HG02588 (cell line): ENCODE results near the gene TCF7.

Experiments used
- ATAC-seq: cut with Tn5 transposase; IDR thresholded peaks from one replicate; pipeline ENCODE4 v1.9.1; 2021; ENCODE audit warnings: mild to moderate bottlenecking, moderate library complexity; ENCODE audit not compliant: unreplicated experiment

TCF7 gene

DNA sequence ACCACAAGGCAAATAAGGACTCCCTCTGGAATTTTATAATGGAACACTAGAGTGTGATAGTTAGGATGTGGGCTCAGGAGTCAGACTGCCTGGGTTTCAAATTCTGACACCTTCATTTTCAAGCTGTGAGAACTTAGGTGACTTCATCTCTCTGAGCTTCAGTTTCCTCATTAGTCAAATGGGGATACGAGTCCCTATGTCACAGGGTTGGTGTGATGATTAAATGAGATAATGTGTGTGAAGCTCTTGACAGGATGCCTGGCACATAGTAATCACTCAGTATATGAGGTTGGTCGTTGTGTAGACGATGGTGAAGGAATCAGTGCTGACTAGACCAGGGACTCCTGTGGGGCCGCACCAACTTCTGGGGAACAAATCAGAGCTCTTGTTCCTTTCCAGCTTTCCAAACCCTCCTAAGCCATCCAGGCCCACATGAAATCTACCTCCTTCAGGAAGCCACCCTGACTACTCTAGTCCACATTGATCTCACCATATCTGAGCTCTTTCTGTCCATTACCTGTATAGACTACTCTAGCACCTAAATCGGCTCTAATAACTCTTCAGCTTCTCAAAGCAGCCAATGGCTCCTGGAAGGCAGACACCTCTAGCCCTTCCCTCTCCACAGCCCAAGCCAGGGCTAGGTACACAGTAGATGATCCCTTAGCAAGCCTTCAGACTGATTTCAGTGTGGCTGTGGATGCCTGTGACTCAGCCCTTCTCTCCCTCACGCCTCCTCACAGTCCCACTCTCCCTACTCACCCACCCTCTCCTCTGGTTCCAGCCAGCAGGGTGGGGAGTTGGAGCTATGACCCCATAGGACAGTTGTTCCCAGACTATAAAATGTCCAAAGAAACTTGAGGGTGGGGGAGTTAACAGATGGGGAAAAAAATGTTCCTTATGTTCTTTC is 2.5 kb upstream of the TCF7 start:
- ATAC-seq, result no peak

DNA sequence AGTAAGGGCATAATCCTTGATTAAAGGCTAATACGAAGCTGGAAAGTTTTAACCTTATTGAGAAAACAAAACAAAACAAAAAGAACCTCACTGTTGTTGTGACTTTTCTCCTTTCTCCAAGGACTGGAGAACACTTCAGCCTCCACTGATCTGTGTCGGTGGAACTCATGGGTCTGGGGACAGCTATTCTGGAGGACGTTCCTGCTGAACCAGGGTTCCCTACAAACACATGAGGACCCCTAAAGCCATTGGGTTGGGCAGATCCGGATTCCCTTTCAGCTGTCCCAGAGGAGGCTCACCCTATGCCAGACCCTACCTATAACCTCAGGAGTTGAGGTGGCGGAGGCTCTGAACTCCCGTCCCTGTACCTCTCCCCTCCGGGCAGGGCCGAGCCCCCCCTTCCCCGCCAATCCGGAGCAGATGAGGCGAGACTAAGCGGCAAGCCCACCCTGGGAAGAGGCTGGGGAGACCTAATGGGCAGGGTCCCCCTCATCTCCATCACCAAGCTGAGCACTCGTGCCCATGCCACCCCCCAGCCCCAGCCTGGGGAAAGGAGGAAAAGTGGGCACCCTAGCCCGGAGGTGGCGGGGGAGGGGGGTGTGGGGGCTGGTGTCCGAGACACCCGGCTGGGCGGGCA is 1.6 kb upstream of the TCF7 start:
- ATAC-seq, result no peak

DNA sequence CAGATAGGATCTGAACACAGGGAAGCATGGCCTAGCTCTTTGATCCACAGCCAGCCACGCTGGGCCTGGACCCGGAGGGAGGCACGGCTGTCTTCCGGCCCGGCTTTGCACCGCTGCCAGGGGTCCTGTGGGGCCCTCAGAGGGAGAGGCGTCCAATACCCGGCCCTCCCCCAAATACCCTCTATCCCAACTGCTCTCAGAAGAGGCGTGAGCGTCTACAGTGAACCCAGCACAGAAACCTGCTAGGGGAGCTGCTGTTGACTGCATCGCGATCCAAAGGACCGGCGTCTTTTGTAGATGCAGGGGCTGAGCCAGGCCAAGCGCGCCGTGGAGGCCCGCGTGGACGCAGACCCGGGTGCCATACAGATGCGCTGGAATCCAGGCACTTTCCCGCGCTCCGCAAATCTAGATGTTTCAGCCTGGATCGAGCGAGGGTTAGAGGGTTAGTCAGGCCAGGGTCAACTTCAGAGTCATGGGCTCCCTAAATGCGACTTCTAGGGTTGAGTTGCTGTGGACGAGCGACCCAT is 1.1 kb upstream of the TCF7 start:
- ATAC-seq, result no peak

GRCh38 chr5:134114886-134115805 is 665 bp downstream of the TCF7 start:
- ATAC-seq, result peak; percentile 17

- ATAC-seq, result no peak
Observed at GRCh38 chr5:134115806-134116175, 1.3 kb downstream of the TCF7 start.

- no peak for ATAC-seq
Observed at GRCh38 chr5:134116286-134116685, 1.8 kb downstream of the TCF7 start.

DNA sequence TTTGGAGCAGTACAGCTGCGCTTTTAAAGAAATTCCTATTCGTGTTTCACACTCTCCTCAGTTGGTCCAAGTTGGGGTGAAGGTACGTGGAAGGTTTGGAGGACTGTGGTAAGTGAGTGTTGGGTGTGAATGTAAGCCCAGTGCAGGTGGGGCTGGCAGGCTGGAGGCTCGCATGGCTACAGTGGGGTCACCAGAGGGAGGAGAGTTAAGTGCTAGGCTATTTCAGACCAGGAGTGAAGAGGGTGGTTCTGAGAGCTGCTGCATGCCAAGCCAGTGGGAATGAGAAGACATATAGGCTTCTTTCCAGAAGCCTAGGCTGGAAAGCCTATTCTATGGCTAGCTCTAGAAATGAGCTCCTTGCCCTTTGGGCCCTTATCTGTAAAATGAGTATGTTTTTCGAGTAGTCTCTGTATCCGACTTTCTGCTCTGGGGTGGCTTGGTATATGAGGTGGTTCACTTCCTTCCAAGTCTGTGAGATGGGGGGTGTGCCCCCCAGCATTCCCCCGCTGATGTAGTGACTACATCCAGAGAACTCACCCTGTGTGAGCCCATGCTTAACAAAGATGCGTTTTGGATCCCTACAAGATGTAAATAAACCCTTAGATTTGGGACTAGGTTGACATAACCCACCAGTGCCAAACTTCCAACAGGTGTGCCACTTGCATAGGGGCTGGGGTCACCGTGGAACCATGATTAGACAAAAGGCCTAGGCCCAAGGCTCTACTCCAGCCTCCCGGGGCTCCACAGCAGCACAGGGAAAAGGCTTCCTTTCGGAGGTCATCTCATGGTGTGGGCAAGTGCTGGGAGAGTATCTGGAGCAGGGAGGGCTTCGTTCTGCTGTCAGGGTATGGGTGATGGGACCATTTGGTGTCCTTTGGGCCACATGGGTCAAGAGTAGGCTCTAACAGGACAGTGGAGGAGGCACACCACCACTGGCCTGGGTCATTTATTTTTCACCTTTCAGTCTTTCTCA is 2.6 kb downstream of the TCF7 start:
- ATAC-seq, result no peak

- no peak for ATAC-seq
Observed at GRCh38 chr5:134118212-134118835, 3.8 kb downstream of the TCF7 start.

DNA sequence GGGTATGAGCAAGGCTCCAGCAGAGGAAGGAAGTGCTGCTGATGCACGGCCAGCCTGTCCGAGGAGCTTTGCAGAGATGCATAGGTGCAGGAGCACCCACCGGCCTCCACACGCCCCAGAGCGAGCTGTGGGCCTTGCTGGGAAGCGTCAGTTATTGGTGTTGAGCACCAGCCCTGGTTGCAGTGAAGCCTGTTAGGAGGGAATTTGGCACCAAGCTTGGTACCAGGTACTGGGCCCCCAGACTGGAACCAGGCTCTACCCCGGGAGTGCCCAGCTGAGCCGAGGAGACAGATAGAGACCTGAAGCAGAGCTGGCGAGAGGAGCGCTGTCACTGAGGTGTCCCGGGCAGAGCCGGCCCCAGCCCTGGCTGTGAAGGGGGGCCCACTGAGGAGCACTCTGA is 5.2 kb downstream of the TCF7 start:
- ATAC-seq, result no peak

DNA sequence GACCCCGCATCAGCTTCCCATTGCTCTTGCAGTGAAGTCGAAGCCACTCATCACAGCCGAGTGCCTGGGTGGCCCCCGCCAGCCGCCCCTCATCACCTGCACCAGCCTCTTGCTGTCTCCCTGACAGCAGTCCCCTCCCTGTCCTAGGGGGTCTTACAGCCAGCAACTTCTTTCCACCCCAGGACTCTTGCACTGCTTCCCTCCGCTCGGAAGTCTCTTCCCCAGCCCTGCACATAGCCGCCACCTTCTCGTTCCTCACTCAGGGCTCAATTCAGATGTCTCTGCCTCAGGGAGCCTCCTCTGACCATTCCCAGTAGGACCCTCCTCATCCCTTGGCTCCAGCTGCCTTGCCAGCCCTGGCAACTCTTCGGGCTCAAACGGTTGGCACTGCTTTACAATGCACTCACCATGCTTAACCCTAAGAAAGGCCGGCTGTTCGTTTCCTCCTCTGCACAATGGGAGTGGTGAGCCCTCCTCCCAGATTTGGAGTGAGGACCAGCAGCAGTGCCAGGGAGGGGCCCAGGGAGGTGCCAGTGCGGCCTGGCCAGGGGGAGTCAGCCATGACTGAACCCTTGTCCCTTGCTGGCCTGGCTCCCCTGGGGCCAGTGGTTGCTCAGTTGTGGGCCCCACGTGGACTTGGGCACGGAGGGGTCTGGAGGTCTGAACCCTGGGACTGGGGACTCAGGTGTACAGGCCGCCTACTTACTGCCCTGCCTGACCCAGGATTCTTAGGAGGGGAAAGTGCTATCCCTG is 6.1 kb downstream of the TCF7 start:
- ATAC-seq, result no peak

DNA sequence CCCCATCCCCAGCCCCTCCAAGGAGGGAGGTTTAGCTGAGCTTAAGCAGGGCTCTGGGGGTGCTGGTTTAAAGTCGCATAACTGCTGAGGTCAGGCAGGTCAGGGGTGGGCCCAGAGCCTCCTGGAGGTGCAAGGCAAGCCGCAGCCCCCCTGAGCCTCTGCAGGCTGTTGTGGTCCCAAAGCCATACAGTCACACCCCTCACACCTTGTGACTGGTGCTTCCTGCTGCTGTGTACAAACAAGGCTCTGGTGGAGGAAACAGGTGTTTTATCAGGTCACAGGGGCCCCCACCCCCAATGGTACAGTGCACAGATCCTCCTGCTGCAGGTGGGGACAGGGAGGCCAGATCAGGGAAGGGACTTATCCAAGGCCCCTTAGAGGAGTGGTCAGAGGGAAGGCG is 8.0 kb downstream of the TCF7 start:
- no peak for ATAC-seq

DNA sequence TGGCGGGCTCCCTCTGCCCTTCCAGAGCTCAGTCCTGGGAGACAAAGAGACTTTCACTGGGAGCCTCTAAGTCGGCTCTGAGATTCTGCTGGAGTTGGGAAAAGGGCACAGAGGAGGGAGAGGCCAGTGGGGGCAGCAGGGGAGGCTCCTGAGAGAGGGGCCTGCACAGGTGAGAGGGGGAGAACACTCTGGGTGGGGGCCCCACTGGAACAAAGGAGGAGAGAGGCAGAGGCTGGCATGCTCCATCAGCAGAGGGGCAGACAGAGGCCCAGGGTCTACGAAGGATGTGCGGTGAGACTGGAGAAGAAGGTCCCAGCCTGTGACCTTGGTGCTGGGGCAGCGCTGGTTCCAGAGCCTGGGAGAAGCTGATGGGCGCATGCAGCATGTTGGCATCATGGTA is 8.9 kb downstream of the TCF7 start:
- ATAC-seq, result no peak

DNA sequence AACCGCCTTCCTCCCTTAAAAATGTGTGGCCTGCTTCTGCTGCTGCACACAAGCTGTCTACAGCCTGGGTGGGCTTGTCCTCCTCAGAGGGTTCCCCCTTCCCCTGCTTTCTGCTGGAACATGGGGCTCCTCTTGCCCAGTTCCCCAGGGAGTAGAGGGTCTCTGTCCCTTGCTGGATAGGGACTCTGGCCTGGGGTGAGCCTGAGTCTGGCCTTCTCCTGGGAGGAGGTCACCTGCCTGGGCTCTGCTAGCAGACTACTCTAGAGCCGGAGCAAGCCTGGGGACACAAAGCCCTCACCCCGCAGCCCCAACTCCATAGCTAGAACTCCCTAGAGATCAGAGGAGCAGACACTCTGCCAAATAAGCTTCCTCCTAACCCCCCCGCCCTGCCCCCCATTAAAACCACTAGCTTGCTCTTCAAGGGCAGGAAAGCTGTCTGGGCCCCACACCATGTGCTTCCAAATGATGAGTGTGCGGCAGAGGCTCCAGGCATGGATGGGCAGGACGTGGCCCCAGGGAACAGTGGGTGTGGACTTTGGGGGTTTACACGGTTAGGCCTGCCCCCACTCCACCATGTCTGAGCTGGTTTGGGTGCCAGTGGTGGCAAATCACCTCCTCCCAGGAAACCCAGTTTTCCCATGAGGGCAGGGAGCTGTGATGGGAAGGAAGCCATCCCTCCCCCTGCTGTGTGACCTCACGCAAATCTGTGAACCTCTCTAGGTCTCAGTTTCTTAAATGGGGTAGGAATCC is 10.0 kb downstream of the TCF7 start:
- no peak for ATAC-seq

DNA sequence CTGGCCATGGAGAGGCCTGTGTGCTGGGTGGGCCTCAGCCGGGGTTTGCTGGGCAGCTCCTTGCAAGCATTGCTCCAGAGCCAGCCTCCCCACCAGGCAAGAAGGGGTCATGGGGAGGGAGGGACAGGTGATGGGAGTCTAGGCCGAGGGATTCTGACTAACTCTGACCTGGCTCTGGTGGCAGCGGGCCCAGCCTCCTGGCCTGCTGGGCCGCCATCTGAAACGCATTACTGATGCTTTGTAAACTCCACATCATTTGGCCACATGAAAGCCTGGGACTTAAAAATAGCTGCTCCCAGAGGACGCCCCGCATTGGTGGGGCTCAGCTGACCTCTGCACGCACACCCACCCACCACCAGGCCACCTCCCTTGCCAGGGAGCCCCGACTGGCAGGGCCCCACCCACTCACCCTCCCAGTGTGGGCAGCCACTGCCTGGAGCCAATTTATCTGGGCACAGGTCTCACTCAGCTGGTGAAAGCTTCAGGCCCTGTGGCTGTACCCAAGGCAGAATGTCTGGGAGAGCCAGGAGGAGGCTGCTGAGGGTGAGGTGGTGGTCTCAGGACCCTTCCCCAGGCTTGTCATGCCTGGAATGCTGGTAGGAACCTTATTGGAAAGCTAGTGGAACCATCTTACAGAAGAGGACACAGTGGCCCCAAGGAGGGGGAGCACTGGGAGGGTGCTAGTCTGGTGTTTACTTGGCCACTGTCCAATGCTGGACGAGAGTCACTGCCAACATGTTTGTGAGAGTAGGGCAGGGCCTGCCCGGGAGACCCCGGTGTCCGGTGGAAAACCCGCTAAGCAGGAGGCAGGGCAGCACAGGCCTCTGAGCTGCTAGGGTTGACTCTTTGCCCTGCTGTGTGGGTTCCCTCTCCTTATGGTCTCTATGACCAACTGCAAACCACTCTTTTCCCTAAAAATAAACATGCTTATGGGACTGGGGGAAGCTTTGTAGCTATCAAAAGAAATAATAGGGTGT is 10.8 kb downstream of the TCF7 start:
- ATAC-seq, result no peak

GRCh38 chr5:134127376-134127861 is 12.9 kb downstream of the TCF7 start:
- peak; percentile 52 for ATAC-seq

- ATAC-seq, result no peak
Observed at GRCh38 chr5:134127988-134128647, 13.6 kb downstream of the TCF7 start.
